CD4-positive, alpha-beta T cell treated with Interleukin-2 at 100 ng/mL for 4 hours (primary cell): Measurements from ENCODE around the gene INSL3.

Experiments
- DNase-seq: peaks from one replicate; pipeline ENCODE4 v3.0.0-alpha.2; 2020; ENCODE audit warnings: low spot score

Gene INSL3

GRCh38 chr19:17821190-17821589, at the start of gene INSL3:
INSL3 (minus strand) TSS chr19:17821519; CDS start chr19:17821506, 13 bp downstream.
- no peak for DNase-seq

GRCh38 chr19:17869114-17869608, 47.8 kb upstream of the INSL3 start:
- no peak for DNase-seq

DNA sequence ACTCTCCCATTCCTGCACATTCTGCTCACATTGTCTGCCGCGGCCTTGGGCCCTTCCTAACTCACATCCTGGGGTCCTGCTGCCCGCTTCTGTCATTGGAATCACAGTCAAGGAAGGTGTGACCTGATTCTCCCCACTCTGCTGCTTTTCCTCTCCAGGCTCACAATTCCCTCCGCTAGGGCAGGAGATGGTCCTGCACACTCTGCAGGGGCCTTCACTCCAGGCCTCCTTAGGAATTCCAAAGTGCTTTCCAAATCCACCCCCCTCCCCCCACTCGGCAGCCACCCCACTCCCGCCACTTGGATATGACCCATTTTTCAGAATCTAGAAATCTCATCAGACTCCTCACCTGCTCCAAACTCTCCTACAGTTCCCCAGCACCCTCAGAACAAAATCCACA, 47.4 kb upstream of the INSL3 start:
- no peak for DNase-seq

DNA sequence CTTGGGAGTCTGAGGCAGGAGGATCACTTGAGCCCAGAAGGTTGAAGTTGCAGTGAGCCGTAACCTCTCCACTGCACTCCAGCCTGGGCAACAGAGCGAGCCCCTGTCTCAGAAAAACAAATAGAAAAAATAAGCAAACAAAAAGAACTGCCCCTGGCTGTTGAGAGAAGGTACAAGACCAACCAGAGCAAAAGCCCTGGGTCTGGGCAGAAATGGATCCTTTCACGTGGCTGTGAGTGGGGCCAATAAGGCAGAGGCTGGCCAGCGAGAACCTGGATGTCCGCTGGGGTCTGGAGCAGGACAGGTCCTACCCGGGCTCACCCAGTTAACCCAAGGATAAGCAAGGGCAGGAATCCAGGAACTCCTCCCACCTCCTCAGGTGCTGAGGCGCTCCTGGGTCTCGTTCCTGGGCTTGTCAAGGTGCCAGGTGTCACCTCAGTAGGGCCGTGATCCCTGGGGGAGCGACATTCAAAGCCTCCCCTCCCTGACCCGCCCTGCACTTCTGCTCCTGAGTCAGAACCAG, 45.7 kb upstream of the INSL3 start:
- DNase-seq: no peak

- DNase-seq: no peak
Measured at GRCh38 chr19:17866312-17866963, 45.1 kb upstream of the INSL3 start.

GRCh38 chr19:17865364-17866311, 44.3 kb upstream of the INSL3 start:
- no peak for DNase-seq

DNA sequence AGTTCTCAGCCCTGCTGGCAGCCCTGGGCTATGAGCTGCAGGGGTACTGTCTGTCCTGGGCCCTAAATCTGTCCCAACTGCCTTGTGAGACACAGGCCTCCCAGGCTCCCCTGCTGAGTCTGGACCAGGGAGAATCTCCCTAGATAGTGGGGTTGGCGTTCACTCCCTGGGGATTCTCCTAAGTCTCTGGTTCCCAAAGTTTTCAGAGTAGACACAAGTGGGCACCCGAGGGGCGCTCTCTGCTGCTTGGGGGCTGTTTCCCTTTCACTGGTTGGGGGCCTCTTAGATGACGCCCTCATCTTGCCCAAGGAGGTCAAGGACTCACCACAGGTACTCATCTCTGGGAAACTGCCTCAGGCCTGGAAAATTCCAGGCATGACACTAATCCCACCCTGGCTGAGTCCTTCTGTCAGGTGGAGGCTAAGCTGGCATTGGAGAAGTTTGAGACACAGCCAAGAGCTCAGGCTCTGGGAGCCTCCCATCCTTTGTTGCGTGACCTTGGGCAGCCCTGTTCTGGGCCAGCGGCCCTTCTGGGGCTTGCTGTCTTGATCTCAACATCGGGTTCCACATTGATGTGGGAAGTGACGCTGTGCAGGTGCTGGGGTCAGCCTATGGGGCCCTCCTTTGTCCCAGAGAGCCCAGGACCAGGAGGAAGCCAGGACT, 42.3 kb upstream of the INSL3 start:
- no peak for DNase-seq

- no peak for DNase-seq
Measured at GRCh38 chr19:17862711-17863519, 41.6 kb upstream of the INSL3 start.

- DNase-seq: no peak
Measured at GRCh38 chr19:17861542-17862402, 40.5 kb upstream of the INSL3 start.

GRCh38 chr19:17860993-17861360, 39.7 kb upstream of the INSL3 start:
- no peak for DNase-seq

DNA sequence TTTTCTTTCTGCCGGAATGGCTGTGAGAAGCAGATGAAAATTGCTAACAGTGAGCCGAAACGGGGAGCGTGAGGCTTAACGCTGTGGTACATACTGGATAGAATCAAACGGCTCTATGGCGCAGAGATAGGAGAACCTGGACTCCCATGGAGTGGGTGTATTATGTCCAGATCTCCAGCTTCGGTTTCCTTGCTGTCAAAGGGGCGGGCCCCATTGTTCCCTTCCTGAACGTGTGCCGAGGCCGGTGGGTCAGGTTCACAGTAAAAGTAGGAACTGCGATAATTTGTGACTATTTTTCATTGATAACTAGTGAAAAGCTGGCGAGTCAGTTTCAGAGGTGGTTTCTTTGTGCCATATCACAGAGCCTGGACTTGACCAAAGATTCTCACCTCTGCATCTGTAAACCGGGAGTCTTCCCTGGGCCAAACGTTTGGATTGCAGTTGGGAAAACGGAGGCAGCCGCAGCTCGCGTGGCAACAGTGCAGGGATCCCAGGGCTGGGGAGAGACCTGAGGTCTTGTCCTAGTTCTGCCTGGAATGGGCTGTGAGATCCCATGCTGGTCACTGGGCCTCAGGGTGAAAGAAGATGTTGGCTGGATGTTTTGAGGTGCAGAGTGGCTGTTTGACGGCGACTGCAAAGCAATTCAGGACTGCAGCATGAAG, 39.1 kb upstream of the INSL3 start:
- DNase-seq: no peak

- DNase-seq: peak; percentile 100
Measured at GRCh38 chr19:17859533-17860330, 38.4 kb upstream of the INSL3 start, which contains the start of gene RPL18A. RPL18A (plus strand) TSS chr19:17859910; CDS start chr19:17859957, 47 bp downstream.

DNA sequence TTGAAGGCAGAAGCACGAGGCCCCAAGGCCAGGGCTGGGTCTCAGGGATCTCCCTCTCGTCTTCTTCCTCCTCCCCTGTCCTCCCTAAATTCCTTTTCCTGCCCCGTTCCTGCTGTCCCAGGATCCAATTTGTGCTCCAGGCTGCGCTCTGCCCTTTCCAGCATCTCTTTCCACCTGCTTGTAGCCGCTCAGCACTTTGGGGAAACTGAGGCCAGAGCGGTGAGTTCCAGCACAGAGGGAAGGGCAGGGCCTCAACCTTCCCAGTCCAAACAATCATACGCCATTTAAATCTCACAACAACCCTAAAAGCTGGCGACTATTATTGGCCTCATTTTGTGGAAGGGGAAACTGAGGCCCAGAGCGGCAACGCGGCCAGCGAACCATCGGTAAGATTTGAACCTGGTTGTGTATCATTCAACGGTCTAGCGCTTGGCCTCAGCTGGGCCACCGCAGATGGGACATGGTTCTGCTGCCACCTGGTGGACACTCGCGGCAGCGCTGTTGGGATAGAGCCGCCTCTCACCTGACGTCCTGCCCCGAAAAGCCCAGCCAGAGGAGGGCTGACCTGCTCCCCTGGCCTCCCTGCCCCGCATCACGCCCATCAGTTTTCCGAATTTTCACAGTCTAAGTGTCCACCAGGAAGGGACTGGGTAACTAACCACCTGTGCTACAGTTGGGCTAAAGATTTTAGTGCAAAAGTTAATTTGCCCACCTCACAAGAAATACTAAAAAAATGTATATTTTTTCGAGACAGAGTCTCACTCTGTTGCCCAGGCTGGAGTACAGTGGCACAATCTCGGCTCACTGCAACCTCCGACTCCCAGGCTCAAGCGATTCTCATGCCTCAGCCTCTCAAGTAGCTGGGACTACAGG, 34.2 kb upstream of the INSL3 start:
- DNase-seq: peak; percentile 92

GRCh38 chr19:17854061-17854460, 32.7 kb upstream of the INSL3 start:
- no peak for DNase-seq

DNA sequence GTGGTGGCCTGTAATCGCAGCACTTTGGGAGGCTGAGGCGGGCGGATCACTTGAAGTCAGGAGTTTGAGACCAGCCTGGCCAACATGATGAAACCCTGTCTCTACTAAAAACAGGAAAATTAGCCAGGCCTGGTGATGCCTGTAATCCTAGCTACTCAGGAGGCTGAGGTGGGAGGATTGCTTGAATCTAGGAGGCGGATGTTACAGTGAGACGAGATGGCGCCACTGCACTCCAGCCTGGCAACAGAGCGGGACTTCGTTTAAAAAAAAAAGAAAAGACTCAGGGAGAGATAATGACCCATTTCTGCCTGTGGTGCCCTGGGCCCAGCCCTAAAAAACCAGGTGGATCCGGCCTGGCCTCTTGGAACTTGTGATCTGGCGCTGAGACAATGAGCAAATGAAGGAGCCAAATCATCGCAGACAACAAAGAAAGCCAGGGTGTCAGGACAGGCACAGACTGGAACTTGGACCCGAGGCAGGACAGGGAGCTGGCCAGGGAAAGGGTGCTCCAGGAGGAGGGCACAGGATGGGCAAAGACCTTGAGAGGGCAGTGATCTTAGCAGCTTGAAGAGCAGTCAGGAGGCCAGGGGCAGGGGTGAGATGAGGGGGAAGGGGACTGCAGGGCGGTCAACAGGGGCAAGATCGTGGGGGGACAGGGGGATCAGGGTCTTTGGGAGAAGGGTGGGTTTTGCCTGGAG, 27.4 kb upstream of the INSL3 start:
- no peak for DNase-seq

DNA sequence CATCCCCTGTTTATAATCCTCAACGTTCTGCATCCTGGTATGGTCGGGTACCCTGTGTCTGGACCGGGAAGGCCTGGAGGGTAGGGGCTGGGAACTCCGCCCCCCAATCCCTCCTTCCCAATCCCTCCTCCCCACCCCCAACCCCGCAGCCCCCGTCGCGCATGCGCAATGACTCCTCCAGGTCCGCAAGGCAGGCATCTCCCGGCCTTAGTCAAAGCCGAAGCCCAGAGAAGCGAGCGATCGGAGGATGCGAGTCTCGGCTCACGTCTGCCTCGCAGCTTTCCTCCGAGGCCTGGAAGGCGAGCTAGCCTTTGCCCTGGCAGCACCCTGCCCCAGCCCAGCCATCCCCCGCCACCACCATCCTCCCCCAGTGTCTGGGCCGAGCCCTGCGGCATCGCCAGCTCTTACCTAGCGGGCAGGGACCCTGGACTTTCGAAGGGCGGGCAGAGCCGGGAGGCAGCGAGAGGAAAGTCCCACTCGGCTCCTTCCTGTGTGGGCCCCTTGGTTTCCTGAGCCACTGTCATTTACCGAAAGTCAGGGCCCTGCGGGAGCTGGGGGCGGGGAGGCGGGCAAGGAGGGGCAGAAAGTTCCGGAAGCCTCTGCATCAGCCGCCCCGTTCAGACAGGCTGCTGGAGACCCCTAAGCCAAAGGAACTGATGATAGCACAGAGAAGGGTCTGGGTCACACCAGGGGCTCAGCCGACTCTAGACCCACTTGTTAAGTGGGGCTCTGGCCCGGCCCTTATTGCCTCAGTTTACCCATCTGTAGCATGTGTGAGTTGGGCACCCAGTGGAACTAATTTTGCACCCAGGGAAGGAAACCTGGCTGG, 26.4 kb upstream of the INSL3 start, which contains the start of gene JAK3:
Gene JAK3, minus strand, starts transcription at position 445 of the 829 bp plus-strand sequence. CDS start 3,565 bp downstream, outside the sequence.
- peak; percentile 82 for DNase-seq
